PC-9 (cell line): ENCODE data around the gene CRACDL.

Experiments used
- EZH2 ChIP-seq: fragments of 200-600 bp; sonication (generic); IDR thresholded peaks from 2 replicates; pipeline ENCODE4 v1.8.0; 2017; ENCODE audit warnings: antibody characterized with exemption, low read depth
- TF ChIP-seq, protein P1 (sequence below): fragments of 200-600 bp; sonication (generic); conservative IDR thresholded peaks from 2 replicates; pipeline ENCODE4 v1.6.1; 2017; ENCODE audit warnings: mixed run types, antibody characterized with exemption, mild to moderate bottlenecking, moderate library complexity

DNA sequence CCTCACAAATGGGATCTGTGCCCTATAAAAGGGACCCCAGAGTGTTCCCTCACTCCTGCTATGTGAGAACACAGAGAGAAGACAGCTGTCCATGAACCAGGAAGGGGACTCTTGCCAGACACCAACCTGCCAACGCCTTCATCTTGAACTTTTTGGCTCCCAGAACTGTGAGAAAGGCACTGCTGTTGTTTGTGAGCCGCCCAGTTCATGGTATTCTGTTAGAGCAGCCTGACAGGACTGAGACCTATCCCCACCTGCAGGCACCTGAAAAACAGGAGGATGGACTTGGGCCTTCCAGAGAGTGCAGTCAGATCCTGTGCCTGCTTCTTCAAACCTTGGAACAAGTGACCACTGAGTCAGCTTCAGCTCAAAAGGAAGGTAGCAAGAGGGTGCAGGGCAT is 51.4 kb downstream of the CRACDL start:
- TF ChIP-seq, protein P1, sequence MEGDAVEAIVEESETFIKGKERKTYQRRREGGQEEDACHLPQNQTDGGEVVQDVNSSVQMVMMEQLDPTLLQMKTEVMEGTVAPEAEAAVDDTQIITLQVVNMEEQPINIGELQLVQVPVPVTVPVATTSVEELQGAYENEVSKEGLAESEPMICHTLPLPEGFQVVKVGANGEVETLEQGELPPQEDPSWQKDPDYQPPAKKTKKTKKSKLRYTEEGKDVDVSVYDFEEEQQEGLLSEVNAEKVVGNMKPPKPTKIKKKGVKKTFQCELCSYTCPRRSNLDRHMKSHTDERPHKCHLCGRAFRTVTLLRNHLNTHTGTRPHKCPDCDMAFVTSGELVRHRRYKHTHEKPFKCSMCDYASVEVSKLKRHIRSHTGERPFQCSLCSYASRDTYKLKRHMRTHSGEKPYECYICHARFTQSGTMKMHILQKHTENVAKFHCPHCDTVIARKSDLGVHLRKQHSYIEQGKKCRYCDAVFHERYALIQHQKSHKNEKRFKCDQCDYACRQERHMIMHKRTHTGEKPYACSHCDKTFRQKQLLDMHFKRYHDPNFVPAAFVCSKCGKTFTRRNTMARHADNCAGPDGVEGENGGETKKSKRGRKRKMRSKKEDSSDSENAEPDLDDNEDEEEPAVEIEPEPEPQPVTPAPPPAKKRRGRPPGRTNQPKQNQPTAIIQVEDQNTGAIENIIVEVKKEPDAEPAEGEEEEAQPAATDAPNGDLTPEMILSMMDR: no peak
- no peak for TF ChIP-seq EZH2
